ENCODE data around the gene MYADM.

MYADM gene

GRCh38 chr19:53910170-53910518 is 42.5 kb downstream of the MYADM start:
- no peak for TF ChIP-seq REST (IDR thresholded peaks at IDR 0.05; ENCODE audit: insufficient read depth in 1 of 2, low read depth in 2 of 2, low read length in 2 of 2)
- no peak for TF ChIP-seq SIN3A (IDR thresholded peaks at IDR 0.05; ENCODE audit: borderline replicate concordance, insufficient read depth, low read length)
- no peak for TF ChIP-seq TAF1 (IDR thresholded peaks at IDR 0.05; ENCODE audit: borderline replicate concordance, insufficient read depth, low read length)
- no peak for TF ChIP-seq FOXP2 (optimal IDR thresholded peaks at IDR 0.05; ENCODE audit: borderline replicate concordance, extremely low read depth, extremely low read length, insufficient read depth)
- TF ChIP-seq POLR2AphosphoS5 (IDR thresholded peaks at IDR 0.05; ENCODE audit: low read depth, low read length) = no peak

GRCh38 chr19:53912653-53913052 is 45.0 kb downstream of the MYADM start:
- TF ChIP-seq POLR2AphosphoS5 (IDR thresholded peaks at IDR 0.05; ENCODE audit: low read depth, low read length) (no peak), REST (IDR thresholded peaks at IDR 0.05; ENCODE audit: insufficient read depth in 1 of 2, low read depth in 2 of 2, low read length in 2 of 2) (no peak), FOXP2 (optimal IDR thresholded peaks at IDR 0.05; ENCODE audit: borderline replicate concordance, extremely low read depth, extremely low read length, insufficient read depth) (no peak), SIN3A (IDR thresholded peaks at IDR 0.05; ENCODE audit: borderline replicate concordance, insufficient read depth, low read length) (no peak), TAF1 (IDR thresholded peaks at IDR 0.05; ENCODE audit: borderline replicate concordance, insufficient read depth, low read length) (no peak)

DNA sequence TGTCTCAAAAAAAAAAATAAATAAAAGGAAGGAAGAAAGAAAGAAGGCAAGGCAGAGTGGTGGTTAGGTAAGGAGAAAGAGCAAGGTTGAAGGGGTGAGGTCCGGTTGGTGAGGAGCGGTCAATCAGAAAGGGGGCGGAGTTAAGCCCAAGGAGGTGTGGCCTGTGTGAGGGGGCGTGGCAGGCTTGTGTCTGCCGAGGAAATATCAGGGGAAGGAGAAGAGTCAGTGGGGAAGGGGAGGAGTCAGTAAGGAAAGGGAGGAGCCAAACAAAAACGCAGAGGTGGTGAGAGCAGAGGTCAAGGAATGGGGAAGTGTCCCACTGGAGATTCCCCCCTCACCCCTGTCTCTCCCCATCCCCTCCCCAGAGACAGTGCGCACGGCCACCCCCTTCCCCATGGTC is 47.3 kb downstream of the MYADM start:
- TF ChIP-seq SIN3A (IDR thresholded peaks at IDR 0.05; ENCODE audit: borderline replicate concordance, insufficient read depth, low read length) (no peak), POLR2AphosphoS5 (IDR thresholded peaks at IDR 0.05; ENCODE audit: low read depth, low read length) (no peak), REST (IDR thresholded peaks at IDR 0.05; ENCODE audit: insufficient read depth in 1 of 2, low read depth in 2 of 2, low read length in 2 of 2) (no peak), TAF1 (IDR thresholded peaks at IDR 0.05; ENCODE audit: borderline replicate concordance, insufficient read depth, low read length) (no peak), FOXP2 (optimal IDR thresholded peaks at IDR 0.05; ENCODE audit: borderline replicate concordance, extremely low read depth, extremely low read length, insufficient read depth) (no peak)

- TF ChIP-seq TAF1 (IDR thresholded peaks at IDR 0.05; ENCODE audit: borderline replicate concordance, insufficient read depth, low read length) (no peak), POLR2AphosphoS5 (IDR thresholded peaks at IDR 0.05; ENCODE audit: low read depth, low read length) (no peak), SIN3A (IDR thresholded peaks at IDR 0.05; ENCODE audit: borderline replicate concordance, insufficient read depth, low read length) (no peak), REST (IDR thresholded peaks at IDR 0.05; ENCODE audit: insufficient read depth in 1 of 2, low read depth in 2 of 2, low read length in 2 of 2) (no peak), FOXP2 (optimal IDR thresholded peaks at IDR 0.05; ENCODE audit: borderline replicate concordance, extremely low read depth, extremely low read length, insufficient read depth) (no peak)
These were observed 48.3 kb downstream of the MYADM start for GRCh38 chr19:53916004-53916403.

- TF ChIP-seq TAF1 (IDR thresholded peaks at IDR 0.05; ENCODE audit: borderline replicate concordance, insufficient read depth, low read length) (no peak), REST (IDR thresholded peaks at IDR 0.05; ENCODE audit: insufficient read depth in 1 of 2, low read depth in 2 of 2, low read length in 2 of 2) (no peak), FOXP2 (optimal IDR thresholded peaks at IDR 0.05; ENCODE audit: borderline replicate concordance, extremely low read depth, extremely low read length, insufficient read depth) (no peak), POLR2AphosphoS5 (IDR thresholded peaks at IDR 0.05; ENCODE audit: low read depth, low read length) (no peak), SIN3A (IDR thresholded peaks at IDR 0.05; ENCODE audit: borderline replicate concordance, insufficient read depth, low read length) (no peak)
These were observed 49.7 kb downstream of the MYADM start for GRCh38 chr19:53917356-53917755.
